K562 (cell line): ENCODE data around the gene STON1. TPM values are rescaled to one million over a fixed set of nuclear protein-coding genes. Genes with fewer than 3 reads are reported as not detected.

Experiments
- ARID2 ChIP-seq: fragments of 450-650 bp; IDR thresholded peaks from 2 replicates; pipeline ENCODE4 v1.6.1; 2017; ENCODE audit warnings: antibody characterized with exemption, mild to moderate bottlenecking
- ASH1L ChIP-seq: fragments of 450-650 bp; IDR thresholded peaks from 2 replicates; pipeline ENCODE4 v1.6.1; 2018; ENCODE audit warnings: borderline replicate concordance, mild to moderate bottlenecking, low read depth; ENCODE audit not compliant: partially characterized antibody
- ATF7 ChIP-seq: fragments of 450-650 bp; IDR thresholded peaks from 2 replicates; pipeline ENCODE4 v1.7.1; 2014; ENCODE audit warnings: mild to moderate bottlenecking, moderate library complexity
- CTCF ChIP-seq, 3 experiments: IDR thresholded peaks in 2 of 3; conservative IDR thresholded peaks in 1 of 3; 2 replicates each; pipeline ENCODE4 v1.5.1; 2011 to 2012; ENCODE audit warnings: low read length in 3 of 3, mild to moderate bottlenecking in 3 of 3, control low read depth in 2 of 3, improper control_type of control experiment in 1 of 3, inconsistent platforms in 1 of 3, low read depth in 1 of 3, mixed read lengths in 1 of 3, moderate library complexity in 1 of 3; ENCODE audit not compliant: insufficient read depth in 2 of 3
- ETS2 ChIP-seq: IDR thresholded peaks from 2 replicates; pipeline ENCODE4 v1.6.1; 2016; ENCODE audit warnings: borderline replicate concordance, missing genetic modification characterization, mild to moderate bottlenecking, moderate library complexity, missing compliant biosample characterization; ENCODE audit not compliant: poor library complexity, severe bottlenecking
- HES1 ChIP-seq: fragments of 450-650 bp; IDR thresholded peaks from 2 replicates; pipeline ENCODE4 v1.6.1; 2016; ENCODE audit warnings: low read depth, mild to moderate bottlenecking, moderate library complexity
- MAFF ChIP-seq: IDR thresholded peaks from 2 replicates; pipeline ENCODE4 v1.6.1; 2012; ENCODE audit warnings: low read length, improper control_type of control experiment
- MBD2 ChIP-seq: sonication (generic); IDR thresholded peaks from 2 replicates; pipeline ENCODE4 v1.6.1; 2016; ENCODE audit warnings: low read depth, borderline replicate concordance
- NCOA2 ChIP-seq, 2 experiments: fragments of 450-650 bp; IDR thresholded peaks; 2 replicates each; pipeline ENCODE4 v1.6.1; 2018; ENCODE audit warnings: mild to moderate bottlenecking in 2 of 2, moderate library complexity in 1 of 2; ENCODE audit not compliant: partially characterized antibody in 2 of 2
- NFRKB ChIP-seq: fragments of 450-650 bp; IDR thresholded peaks from 2 replicates; pipeline ENCODE4 v1.6.1; 2016; ENCODE audit warnings: low read depth
- NKRF ChIP-seq: fragments of 450-650 bp; IDR thresholded peaks from 2 replicates; pipeline ENCODE4 v1.6.1; 2016; ENCODE audit warnings: borderline replicate concordance
- NR3C1 ChIP-seq: sonication (generic); formaldehyde crosslinking; IDR thresholded peaks from 2 replicates; pipeline ENCODE4 v1.8.1; 2022; ENCODE audit warnings: missing genetic modification reagents
- PRMT5 ChIP-seq: sonication (generic); formaldehyde crosslinking; IDR thresholded peaks from 2 replicates; pipeline ENCODE4 v1.5.0; 2020; ENCODE audit warnings: missing genetic modification reagents
- RAD21 ChIP-seq, 2 experiments: fragments of 250-450 bp in 1 of 2; fragments of 450-650 bp in 1 of 2; sonication (Bioruptor Pico) in 1 of 2; formaldehyde crosslinking in 1 of 2; IDR thresholded peaks in 1 of 2; conservative IDR thresholded peaks in 1 of 2; 2 replicates each; pipeline versions ENCODE4 v1.4.0 to v1.8.0; 2020 to 2022; ENCODE audit warnings: mild to moderate bottlenecking in 2 of 2, moderate library complexity in 1 of 2
- RCOR1 ChIP-seq, 2 experiments: IDR thresholded peaks; 2 replicates each; pipeline ENCODE4 v1.6.1; 2012; ENCODE audit warnings: low read depth in 2 of 2, low read length in 2 of 2, borderline replicate concordance in 1 of 2, improper control_type of control experiment in 1 of 2
- SAFB ChIP-seq: fragments of 200-400 bp; formaldehyde crosslinking; IDR thresholded peaks from 2 replicates; pipeline ENCODE4 v1.6.1; 2017; ENCODE audit warnings: low read depth, low read length, borderline replicate concordance
- THRB ChIP-seq: fragments of 450-650 bp; formaldehyde crosslinking; conservative IDR thresholded peaks from 2 replicates; pipeline ENCODE4 v1.4.0; 2022; ENCODE audit warnings: mild to moderate bottlenecking, missing genetic modification characterization
- TSC22D4 ChIP-seq: fragments of 450-650 bp; IDR thresholded peaks from 2 replicates; pipeline ENCODE4 v1.6.1; 2016; ENCODE audit warnings: missing genetic modification characterization, missing biosample characterization, control low read depth
- USF1 ChIP-seq: sonication (generic); formaldehyde crosslinking; IDR thresholded peaks from 2 replicates; pipeline ENCODE4 v1.9.0; 2022; ENCODE audit warnings: mild to moderate bottlenecking, missing genetic modification reagents
- ZNF184 ChIP-seq: sonication (generic); formaldehyde crosslinking; IDR thresholded peaks from 2 replicates; pipeline ENCODE4 v1.5.0; 2020; ENCODE audit warnings: missing genetic modification reagents
- ZNF75A ChIP-seq: fragments of 450-650 bp; formaldehyde crosslinking; IDR thresholded peaks from 2 replicates; pipeline ENCODE4 v1.4.0; 2020; ENCODE audit warnings: mild to moderate bottlenecking
- ZNF780A ChIP-seq: fragments of 250-450 bp; sonication (Bioruptor Pico); IDR thresholded peaks from 2 replicates; pipeline ENCODE4 v1.5.0; 2021; ENCODE audit warnings: mild to moderate bottlenecking
- polyA plus RNA-seq, 8 experiments: library from polyadenylated mRNA; depleted of rRNA in 4 of 8; stranded (reverse) in 5 of 8; unstranded in 3 of 8; fragments of >200 nt; fragmentation: Nextera tagmentation in 2 of 8; fragmentation: Illumina TruSeq in 1 of 8; extraction: Ambion mirVana in 2 of 8; extraction: Trizol in 1 of 8; gene quantifications; 2 replicates each; pipeline versions ENCODE4 v1.2.1 to v1.2.3, GENCODE V29; 2011 to 2014; ENCODE audit warnings: inconsistent platforms in 1 of 8, missing spikeins in 1 of 8
- total RNA-seq, 7 experiments: library from RNA; depleted of rRNA in 6 of 7; stranded (reverse); fragments of >200 nt in 6 of 7; fragmentation: Illumina TruSeq in 2 of 7; extraction: Trizol in 2 of 7; gene quantifications; 2 replicates each; pipeline versions ENCODE4 v1.2.1 to v1.2.3, GENCODE V29; 2011 to 2021; ENCODE audit warnings: low replicate concordance in 1 of 7

Gene STON1
- total and polyA plus RNA-seq, 9 of the 15 experiments (the other 6 are each of a cell fraction or from before 2014, with no cell fraction given): 0.07 to 1.2 (median 0.55) TPM

GRCh38 chr2:48601349-48601748, 71.4 kb downstream of the STON1 start (continued):
- TF ChIP-seq THRB (no peak), MAFF (no peak), NCOA2 (IDR thresholded peaks at IDR 0.05; ENCODE audit: partially characterized antibody in 2 of 2) (no peak), CTCF (IDR thresholded peaks at IDR 0.05 in 2 of 3, conservative IDR thresholded peaks at IDR 0.05 in 1 of 3; ENCODE audit: insufficient read depth in 2 of 3, low read depth in 1 of 3, low read length in 3 of 3) (peak; percentile 77 to 87 (median 82)), NR3C1 (CRISPR knock-in tag) (no peak), ZNF184 (CRISPR knock-in tag) (no peak), RAD21 (CRISPR knock-in tag; conservative IDR thresholded peaks at IDR 0.05 in 1 of 2, IDR thresholded peaks at IDR 0.05 in 1 of 2) (peak; percentile 68 to 87), NKRF (no peak), NFRKB (no peak), ATF7 (no peak), ZNF75A (CRISPR knock-in tag) (no peak), SAFB (no peak), ARID2 (peak; percentile 56), HES1 (no peak), ASH1L (no peak), MBD2 (no peak), PRMT5 (no peak), ETS2 (tag) (no peak), TSC22D4 (tag) (no peak), ZNF780A (CRISPR knock-in tag) (no peak), USF1 (CRISPR knock-in tag) (no peak), RCOR1 (IDR thresholded peaks at IDR 0.05; ENCODE audit: borderline replicate concordance in 1 of 2, low read depth in 2 of 2, low read length in 2 of 2) (0 out of 4 replicates have a peak, but pooled peaks of 1 of the 2 experiments have one; percentile 15)
